GM18502 (cell line): Measurements from ENCODE around the gene FAM222A.
"Not testable (repeated sequence)": the region's sequence is repeated elsewhere in the genome, so short reads cannot be mapped to it uniquely, and the experiment has no call there.

Source experiments
- ATAC-seq: cut with Tn5 transposase; IDR thresholded peaks from one replicate; pipeline ENCODE4 v1.9.1; 2021; ENCODE audit warnings: mild to moderate bottlenecking; ENCODE audit not compliant: unreplicated experiment, poor library complexity

The FAM222A gene

GRCh38 chr12:109693160-109693559 lies 20.5 kb upstream of the FAM222A start:
- ATAC-seq: no peak

- no peak for ATAC-seq
Measured at GRCh38 chr12:109693653-109694600, 19.7 kb upstream of the FAM222A start.

- ATAC-seq: not testable (repeated sequence)
Measured at GRCh38 chr12:109694629-109695028, 19.0 kb upstream of the FAM222A start.

GRCh38 chr12:109695416-109695815 lies 18.2 kb upstream of the FAM222A start:
- ATAC-seq: no peak

- ATAC-seq: no peak
Measured at GRCh38 chr12:109695961-109696461, 17.6 kb upstream of the FAM222A start.

GRCh38 chr12:109696485-109697269 lies 16.9 kb upstream of the FAM222A start:
- ATAC-seq: no peak

GRCh38 chr12:109697270-109697553 lies 16.4 kb upstream of the FAM222A start:
- ATAC-seq: no peak

GRCh38 chr12:109697877-109698468 lies 15.7 kb upstream of the FAM222A start:
- ATAC-seq: no peak

GRCh38 chr12:109698820-109699219 lies 14.8 kb upstream of the FAM222A start:
- ATAC-seq: no peak

GRCh38 chr12:109701064-109701463 lies 12.6 kb upstream of the FAM222A start:
- no peak for ATAC-seq

- ATAC-seq: no peak
Measured at GRCh38 chr12:109702111-109702841, 11.3 kb upstream of the FAM222A start.

GRCh38 chr12:109703684-109704083 lies 9.9 kb upstream of the FAM222A start:
- ATAC-seq: no peak

GRCh38 chr12:109704371-109705098 lies 9.1 kb upstream of the FAM222A start:
- no peak for ATAC-seq

GRCh38 chr12:109705291-109705690 lies 8.3 kb upstream of the FAM222A start:
- no peak for ATAC-seq

GRCh38 chr12:109706398-109706746 lies 7.3 kb upstream of the FAM222A start:
- ATAC-seq: no peak

- ATAC-seq: no peak
Measured at GRCh38 chr12:109706747-109707469, 6.7 kb upstream of the FAM222A start.

- no peak for ATAC-seq
Measured at GRCh38 chr12:109707470-109707821, 6.2 kb upstream of the FAM222A start.

- no peak for ATAC-seq
Measured at GRCh38 chr12:109708939-109709338, 4.7 kb upstream of the FAM222A start.

- ATAC-seq: no peak
Measured at GRCh38 chr12:109709401-109709991, 4.1 kb upstream of the FAM222A start.
